Measurements from ENCODE around the gene PRR22.
"Not testable (repeated sequence)": the region's sequence is repeated elsewhere in the genome, so short reads cannot be mapped to it uniquely, and the experiment has no call there.

PRR22 gene

DNA sequence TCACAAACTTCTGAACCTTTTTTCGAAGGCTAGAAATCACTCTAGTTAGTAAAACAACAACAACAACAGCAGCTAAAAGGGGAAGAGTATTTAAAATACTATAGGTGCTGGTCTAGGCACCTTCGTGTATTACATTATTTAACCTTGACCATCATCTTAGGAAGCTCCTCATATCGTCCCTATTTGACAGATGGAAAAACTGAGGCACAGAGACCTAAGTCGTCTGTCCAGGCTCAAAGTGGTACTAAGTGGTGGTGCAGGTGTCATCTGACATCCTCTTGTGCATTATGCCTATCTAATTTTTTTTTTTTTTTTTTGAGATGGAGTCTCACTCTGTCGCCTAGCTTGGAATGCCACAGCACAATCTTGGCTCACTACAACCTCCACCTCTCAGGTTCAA lies 35.0 kb downstream of the PRR22 start:
- DNase-seq, result no peak

DNA sequence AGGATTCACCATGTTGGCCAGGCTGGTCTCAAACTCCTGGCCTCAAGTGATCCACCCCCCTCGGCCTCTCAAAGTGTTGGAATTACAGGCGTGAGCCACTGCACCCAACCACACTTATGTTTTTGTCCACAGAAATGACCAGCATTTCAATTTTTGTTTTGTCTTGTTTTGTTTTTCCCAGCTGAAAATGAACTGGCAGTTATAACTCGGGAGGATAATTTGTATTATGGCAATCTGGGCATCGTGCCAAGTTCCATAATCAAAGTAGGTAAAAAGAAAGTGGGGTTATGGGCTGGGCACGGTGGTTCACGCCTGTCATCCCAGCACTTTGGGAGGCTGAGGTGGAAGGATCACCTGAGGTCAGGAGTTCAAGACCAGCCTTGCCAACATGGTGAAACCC lies 35.6 kb downstream of the PRR22 start:
- not testable (repeated sequence) for DNase-seq

- not testable (repeated sequence) for DNase-seq
Measured at GRCh38 chr19:5744999-5745398, 39.5 kb downstream of the PRR22 start.

GRCh38 chr19:5743630-5744029 lies 40.9 kb downstream of the PRR22 start:
- DNase-seq, result no peak

DNA sequence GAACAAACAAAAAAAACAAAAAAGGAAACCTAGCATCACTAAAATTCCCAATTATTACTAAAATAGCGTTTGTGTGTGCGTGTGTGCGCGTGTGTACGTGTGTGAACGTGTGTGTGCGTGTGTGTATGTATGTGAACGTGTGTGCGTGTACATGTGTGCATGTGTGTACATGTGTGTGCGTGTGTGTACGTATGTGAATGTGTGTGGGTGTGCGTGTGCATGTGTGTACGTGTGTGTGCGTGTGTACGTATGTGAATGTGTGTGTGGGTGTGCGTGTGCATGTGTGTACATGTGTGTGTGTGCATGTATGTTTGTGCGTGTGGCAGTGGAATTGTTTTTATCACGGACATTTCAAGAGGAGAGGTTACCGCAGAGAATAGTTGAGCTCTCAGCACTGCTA lies 42.5 kb downstream of the PRR22 start:
- no peak for DNase-seq

DNA sequence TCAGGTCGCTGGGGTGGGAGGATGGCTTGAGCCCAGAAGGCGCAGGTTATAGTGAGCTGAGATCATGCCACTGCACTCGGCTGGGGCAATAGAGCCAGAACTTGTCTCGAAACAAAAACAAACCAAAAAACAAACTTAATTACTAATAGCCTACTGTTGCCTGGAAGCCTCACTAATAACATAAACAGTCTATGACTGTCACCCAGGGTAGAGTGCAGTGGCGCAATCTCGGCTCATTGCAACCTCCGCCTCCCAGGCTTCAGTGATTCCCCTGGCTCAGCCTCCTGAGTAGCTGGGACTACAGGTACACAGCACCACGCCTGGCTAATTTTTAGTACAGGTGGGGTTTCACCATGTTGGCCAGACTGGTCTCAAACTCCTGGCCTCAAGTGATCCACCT lies 46.1 kb downstream of the PRR22 start:
- DNase-seq, result no peak

- DNase-seq, result not testable (repeated sequence)
Measured at GRCh38 chr19:5733172-5733571, 51.4 kb downstream of the PRR22 start.

All from activated naive CD4-positive, alpha-beta T cell treated with Interleukin-2 at 50 U/mL for 16 hours (primary cell).